Prostate gland (tissue), 2 donors: ENCODE results near the gene PDE8B. TPM values are rescaled to one million over a fixed set of nuclear protein-coding genes. Genes with fewer than 3 reads are reported as not detected.
A peak's percentile ranks its signal among the peaks of the same experiment; 100 is the strongest.

Source experiments
- DNase-seq: peaks from one replicate; pipeline ENCODE4 v3.0.0-alpha.2; 2019; ENCODE audit warnings: low spot score
- H3K27ac ChIP-seq, 2 donors: fragments of 200-600 bp; sonication (generic); 2 replicates each; pipeline ENCODE4 v1.5.1; 2017 to 2019
- H3K27me3 ChIP-seq: fragments of 200-600 bp; sonication (generic); replicated peaks from 2 replicates; pipeline ENCODE4 v1.5.1; 2019; ENCODE audit not compliant: insufficient read depth
- H3K36me3 ChIP-seq, 2 donors: fragments of 200-600 bp; sonication (generic); 1 replicate in 1 of 2; 2 replicates in 1 of 2; pipeline versions ENCODE4 v1.5.1 to v1.8.1; 2017 to 2019
- H3K4me1 ChIP-seq: fragments of 200-600 bp; sonication (generic); replicated peaks from 2 replicates; pipeline ENCODE4 v1.5.1; 2019
- H3K4me3 ChIP-seq, 2 donors: fragments of 200-600 bp; sonication (generic); 2 replicates each; pipeline ENCODE4 v1.5.1; 2017 to 2019
- H3K9me3 ChIP-seq: fragments of 200-600 bp; sonication (generic); 2 replicates; pipeline ENCODE4 v1.5.1; 2017
- CTCF ChIP-seq, 4 experiments: fragments of 200-600 bp in 2 of 4; fragments of 450-650 bp in 2 of 4; sonication (generic) in 2 of 4; IDR thresholded peaks; 1 replicate in 3 of 4; 2 replicates in 1 of 4; pipeline ENCODE4 v1.5.1; 2016 to 2019; ENCODE audit warnings: antibody characterized with exemption in 4 of 4, mild to moderate bottlenecking in 2 of 4, moderate library complexity in 2 of 4
- POLR2A ChIP-seq: fragments of 450-650 bp; IDR thresholded peaks from one replicate; pipeline ENCODE4 v1.6.1; 2016; ENCODE audit warnings: antibody characterized with exemption, mild to moderate bottlenecking
- POLR2AphosphoS5 ChIP-seq: sonication (generic); formaldehyde crosslinking; IDR thresholded peaks from one replicate; pipeline ENCODE4 v1.6.1; 2017; ENCODE audit warnings: antibody characterized with exemption
- WGBS: methylation state at CpG from one replicate; pipeline ENCODE4 v1.1.5; 2018; 5-methylcytosine and 5-hydroxymethylcytosine counted together
- intact Hi-C: fragments of 100-400 bp; cut with DNase I; formaldehyde crosslinking; loops from one replicate; pipeline ENCODE4 v1.14.2; 2022
- total RNA-seq, 2 donors: library from RNA; depleted of rRNA; stranded (reverse); fragments of >200 nt; gene quantifications; one replicate each; pipeline ENCODE4 v1.1.0, GENCODE V29; 2016

PDE8B gene
- total RNA-seq, 2 donors from 2014 or later, result 25.6 to 66.0 TPM

GRCh38 chr5:77204967-77205366 lies 5.5 kb upstream of the PDE8B start:
- DNase-seq, result peak; percentile 50
- H3K4me1 ChIP-seq, result no peaks in the 10 kb centered on the region
- no peaks in the 10 kb centered on the region for H3K27me3 ChIP-seq
- no peaks in the 10 kb centered on the region for H3K36me3 ChIP-seq
- WGBS, result 40% methylated on average over 2 of the region's 2 CpGs
- intact Hi-C loops, result no loop called here
- no peak for TF ChIP-seq CTCF (IDR thresholded peaks at IDR 0.05)
- peak; percentile 55 for TF ChIP-seq POLR2AphosphoS5
- H3K27ac ChIP-seq, result peak overlapping the region; percentile 41 to 45
- no peaks in the 10 kb centered on the region for H3K9me3 ChIP-seq
- no peak overlapping the region for H3K4me3 ChIP-seq

GRCh38 chr5:77208507-77209163 lies 1.8 kb upstream of the PDE8B start:
- intact Hi-C loops, result no loop called here
- no peak for TF ChIP-seq CTCF (IDR thresholded peaks at IDR 0.05)
- TF ChIP-seq POLR2A, result no peak
- TF ChIP-seq POLR2AphosphoS5, result no peak
- 100% methylated on average over 1 of the region's 1 CpG for WGBS

GRCh38 chr5:77209495-77210090 lies 887 bp upstream of the PDE8B start:
- Histone ChIP-seq H3K4me3 (peak overlapping the region; percentile 62 to 66), H3K9me3 (no peaks in the 10 kb centered on the region), H3K4me1 (no peaks in the 10 kb centered on the region), H3K27me3 (no peaks in the 10 kb centered on the region), H3K27ac (peak overlapping the region; percentile 63 to 80), H3K36me3 (no peaks in the 10 kb centered on the region)
- WGBS, result 70% methylated on average over 14 of the region's 14 CpGs
- no peak for DNase-seq
- intact Hi-C loops, result no loop called here
- no peak for TF ChIP-seq CTCF (IDR thresholded peaks at IDR 0.05)
- TF ChIP-seq POLR2A, result no peak
- TF ChIP-seq POLR2AphosphoS5, result no peak

More at GRCh38 chr5:77208507-77209163, 1.8 kb upstream of the PDE8B start:
- Histone ChIP-seq H3K4me3 (no peak overlapping the region), H3K27ac (no peak overlapping the region), H3K36me3 (no peaks in the 10 kb centered on the region), H3K9me3 (no peaks in the 10 kb centered on the region), H3K27me3 (no peaks in the 10 kb centered on the region), H3K4me1 (no peaks in the 10 kb centered on the region)
- DNase-seq, result no peak

GRCh38 chr5:77210964-77211690 lies 647 bp downstream of the PDE8B start:
- peak overlapping the region; percentile 63 to 80 for H3K27ac ChIP-seq

More at GRCh38 chr5:77210964-77211690, 647 bp downstream of the PDE8B start:
- Histone ChIP-seq H3K4me1 (no peaks in the 10 kb centered on the region), H3K9me3 (no peaks in the 10 kb centered on the region), H3K4me3 (peak overlapping the region; percentile 62 to 66), H3K27me3 (no peaks in the 10 kb centered on the region), H3K36me3 (no peaks in the 10 kb centered on the region)
- WGBS, result 1% methylated on average over 37 of the region's 61 CpGs
- intact Hi-C loops, result no loop called here
- TF ChIP-seq POLR2A (no peak), POLR2AphosphoS5 (peak; percentile 18), CTCF (IDR thresholded peaks at IDR 0.05) (no peak)
- peak; percentile 57 for DNase-seq
